Rectal smooth muscle tissue (tissue), 1 donor: Measurements from ENCODE around the gene CDK1.
A peak's percentile ranks its signal among the peaks of the same experiment; 100 is the strongest.

Source experiments
- H3K27ac ChIP-seq: one replicate; pipeline ENCODE4 v1.7.0; 2013; ENCODE audit warnings: low read depth, low read length, inconsistent platforms
- H3K27me3 ChIP-seq: one replicate; pipeline ENCODE4 v1.7.0; 2013; ENCODE audit warnings: low read length; ENCODE audit not compliant: control insufficient read depth, insufficient read depth
- H3K36me3 ChIP-seq: one replicate; pipeline ENCODE4 v1.7.0; 2013; ENCODE audit warnings: low read length; ENCODE audit not compliant: control insufficient read depth, insufficient read depth
- H3K4me1 ChIP-seq: one replicate; pipeline ENCODE4 v1.7.0; 2013; ENCODE audit warnings: low read length; ENCODE audit not compliant: control insufficient read depth, insufficient read depth
- H3K4me3 ChIP-seq: one replicate; pipeline ENCODE4 v1.7.0; 2013; ENCODE audit warnings: low read length
- H3K9ac ChIP-seq: one replicate; pipeline ENCODE4 v1.7.0; 2013; ENCODE audit warnings: low read length

Gene CDK1

GRCh38 chr10:60803865-60804264 is 25.6 kb downstream of the CDK1 start:
- Histone ChIP-seq H3K36me3 (no peaks in the 10 kb centered on the region), H3K4me1 (no peaks in the 10 kb centered on the region), H3K9ac (no peak overlapping the region), H3K27me3 (no peaks in the 10 kb centered on the region), H3K4me3 (no peak overlapping the region), H3K27ac (no peak overlapping the region)

GRCh38 chr10:60806921-60807320 is 28.6 kb downstream of the CDK1 start:
- Histone ChIP-seq H3K9ac (no peak overlapping the region), H3K27ac (no peak overlapping the region), H3K36me3 (no peaks in the 10 kb centered on the region), H3K4me1 (peaks cover 8% of the 10 kb centered on the region), H3K4me3 (no peak overlapping the region), H3K27me3 (no peaks in the 10 kb centered on the region)

GRCh38 chr10:60807499-60807898 is 29.2 kb downstream of the CDK1 start:
- Histone ChIP-seq H3K4me1 (peaks cover 8% of the 10 kb centered on the region), H3K4me3 (no peak overlapping the region), H3K36me3 (no peaks in the 10 kb centered on the region), H3K27ac (no peak overlapping the region), H3K9ac (no peak overlapping the region), H3K27me3 (no peaks in the 10 kb centered on the region)

GRCh38 chr10:60808036-60808435 is 29.8 kb downstream of the CDK1 start:
- Histone ChIP-seq H3K9ac (no peak overlapping the region), H3K27ac (no peak overlapping the region), H3K4me1 (peaks cover 8% of the 10 kb centered on the region), H3K36me3 (no peaks in the 10 kb centered on the region), H3K4me3 (no peak overlapping the region), H3K27me3 (no peaks in the 10 kb centered on the region)

- Histone ChIP-seq H3K36me3 (no peaks in the 10 kb centered on the region), H3K9ac (no peak overlapping the region), H3K27me3 (no peaks in the 10 kb centered on the region), H3K4me1 (peaks cover 8% of the 10 kb centered on the region), H3K4me3 (no peak overlapping the region), H3K27ac (no peak overlapping the region)
These were observed 30.9 kb downstream of the CDK1 start for GRCh38 chr10:60809157-60809556.

GRCh38 chr10:60810437-60811182 is 32.3 kb downstream of the CDK1 start:
- H3K4me3 ChIP-seq: no peak overlapping the region
- H3K4me1 ChIP-seq: peaks cover 8% of the 10 kb centered on the region
- peak overlapping the region; percentile 46 for H3K27ac ChIP-seq
- H3K27me3 ChIP-seq: no peaks in the 10 kb centered on the region
- no peak overlapping the region for H3K9ac ChIP-seq
- H3K36me3 ChIP-seq: no peaks in the 10 kb centered on the region

- no peak overlapping the region for H3K9ac ChIP-seq
- peak overlapping the region; percentile 30 for H3K27ac ChIP-seq
- H3K4me3 ChIP-seq: no peak overlapping the region
- H3K36me3 ChIP-seq: no peaks in the 10 kb centered on the region
- no peaks in the 10 kb centered on the region for H3K27me3 ChIP-seq
- peaks cover 5% of the 10 kb centered on the region for H3K4me1 ChIP-seq
These were observed 38.5 kb downstream of the CDK1 start for GRCh38 chr10:60816628-60817397.

- no peak overlapping the region for H3K27ac ChIP-seq
- H3K27me3 ChIP-seq: no peaks in the 10 kb centered on the region
- H3K36me3 ChIP-seq: no peaks in the 10 kb centered on the region
- H3K4me1 ChIP-seq: peaks cover 5% of the 10 kb centered on the region
- H3K4me3 ChIP-seq: no peak overlapping the region
- H3K9ac ChIP-seq: no peak overlapping the region
These were observed 39.1 kb downstream of the CDK1 start for GRCh38 chr10:60817398-60817805.

- no peak overlapping the region for H3K27ac ChIP-seq
- no peaks in the 10 kb centered on the region for H3K27me3 ChIP-seq
- H3K36me3 ChIP-seq: no peaks in the 10 kb centered on the region
- H3K4me1 ChIP-seq: peaks cover 5% of the 10 kb centered on the region
- no peak overlapping the region for H3K4me3 ChIP-seq
- H3K9ac ChIP-seq: no peak overlapping the region
These were observed 40.0 kb downstream of the CDK1 start for GRCh38 chr10:60818134-60818770.

- peaks cover 5% of the 10 kb centered on the region for H3K4me1 ChIP-seq
- H3K4me3 ChIP-seq: no peak overlapping the region
- H3K27ac ChIP-seq: no peak overlapping the region
- H3K36me3 ChIP-seq: no peaks in the 10 kb centered on the region
- H3K9ac ChIP-seq: no peak overlapping the region
- H3K27me3 ChIP-seq: no peaks in the 10 kb centered on the region
These were observed 41.0 kb downstream of the CDK1 start for GRCh38 chr10:60819271-60819670.

GRCh38 chr10:60820093-60820754 is 41.9 kb downstream of the CDK1 start:
- Histone ChIP-seq H3K4me3 (no peak overlapping the region), H3K27me3 (no peaks in the 10 kb centered on the region), H3K36me3 (no peaks in the 10 kb centered on the region), H3K4me1 (peaks cover 5% of the 10 kb centered on the region), H3K9ac (no peak overlapping the region), H3K27ac (no peak overlapping the region)

- H3K4me3 ChIP-seq: no peak overlapping the region
- no peak overlapping the region for H3K27ac ChIP-seq
- H3K4me1 ChIP-seq: peaks cover 5% of the 10 kb centered on the region
- no peak overlapping the region for H3K9ac ChIP-seq
- no peaks in the 10 kb centered on the region for H3K27me3 ChIP-seq
- no peaks in the 10 kb centered on the region for H3K36me3 ChIP-seq
These were observed 43.4 kb downstream of the CDK1 start for GRCh38 chr10:60821656-60822055.
